GM03348 (cell line): ENCODE results near the gene IDH3B.

Experiments used
- DNase-seq: peaks from one replicate; pipeline ENCODE4 v3.0.0; 2012; ENCODE audit warnings: low spot score

IDH3B gene

DNA sequence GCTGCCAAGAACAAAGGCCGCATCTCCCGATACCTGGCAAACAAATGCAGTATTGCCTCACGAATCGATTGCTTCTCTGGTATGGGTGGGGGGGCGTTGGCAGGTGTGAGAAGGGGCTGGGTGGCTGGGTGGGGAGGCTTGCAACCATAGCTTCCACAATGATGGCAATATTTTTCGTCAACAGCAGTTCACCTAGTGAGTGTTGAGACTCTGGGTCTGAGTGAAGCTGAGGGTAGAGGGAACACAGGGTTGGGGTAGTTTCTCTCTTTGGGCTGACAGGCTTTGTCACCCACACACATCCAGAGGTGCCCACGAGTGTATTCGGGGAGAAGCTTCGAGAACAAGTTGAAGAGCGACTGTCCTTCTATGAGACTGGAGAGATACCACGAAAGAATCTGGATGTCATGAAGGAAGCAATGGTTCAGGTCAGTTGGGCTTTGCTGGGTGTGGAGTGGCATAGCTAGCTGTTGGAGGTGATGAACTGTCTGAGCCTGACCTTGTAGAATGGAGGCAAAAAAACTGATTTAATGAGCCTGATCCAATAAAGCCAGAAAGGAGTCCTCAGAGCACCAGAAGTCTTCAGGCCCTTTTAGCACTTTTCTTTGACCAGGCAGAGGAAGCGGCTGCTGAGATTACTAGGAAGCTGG lies 7.4 kb downstream of the IDH3B start:
- DNase-seq, result no peak

DNA sequence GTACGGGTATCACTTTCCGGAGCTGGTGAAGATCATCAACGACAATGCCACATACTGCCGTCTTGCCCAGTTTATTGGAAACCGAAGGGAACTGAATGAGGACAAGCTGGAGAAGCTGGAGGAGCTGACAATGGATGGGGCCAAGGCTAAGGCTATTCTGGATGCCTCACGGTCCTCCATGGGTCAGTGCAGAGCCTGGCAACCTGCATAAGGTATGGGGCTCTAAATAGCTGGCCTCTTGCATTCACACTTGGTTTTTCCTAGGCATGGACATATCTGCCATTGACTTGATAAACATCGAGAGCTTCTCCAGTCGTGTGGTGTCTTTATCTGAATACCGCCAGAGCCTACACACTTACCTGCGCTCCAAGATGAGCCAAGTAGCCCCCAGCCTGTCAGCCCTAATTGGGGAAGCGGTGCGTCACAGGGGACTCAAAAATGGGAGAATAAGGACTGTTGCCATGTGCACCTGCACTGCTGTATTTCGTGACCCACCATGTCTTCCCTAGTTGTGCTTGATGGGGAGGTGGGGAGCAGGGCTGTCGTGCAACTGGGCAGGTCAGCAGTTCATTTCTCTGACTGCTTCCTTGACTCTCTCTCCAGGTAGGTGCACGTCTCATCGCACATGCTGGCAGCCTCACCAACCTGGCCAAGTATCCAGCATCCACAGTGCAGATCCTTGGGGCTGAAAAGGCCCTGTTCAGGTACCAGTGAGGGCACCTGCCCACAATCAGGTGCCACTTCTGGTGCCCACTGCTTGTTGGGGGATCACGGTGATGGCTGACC lies 8.5 kb downstream of the IDH3B start:
- DNase-seq, result no peak

DNA sequence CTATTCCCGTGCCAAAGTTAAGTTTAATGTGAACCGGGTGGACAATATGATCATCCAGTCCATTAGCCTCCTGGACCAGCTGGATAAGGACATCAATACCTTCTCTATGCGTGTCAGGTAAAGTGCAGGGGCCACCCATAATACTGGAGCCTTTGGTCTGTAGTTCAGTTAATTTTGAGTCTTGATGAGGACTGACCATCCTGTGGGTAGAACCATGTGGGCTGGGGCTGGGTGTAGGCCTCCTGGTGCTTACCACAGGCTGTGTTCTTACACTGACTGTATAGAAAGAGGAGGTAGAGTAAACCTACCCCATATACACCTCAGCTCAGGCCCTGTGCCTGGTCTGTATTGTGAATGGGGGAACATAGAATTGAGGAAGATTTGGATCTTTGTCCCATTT lies 9.2 kb downstream of the IDH3B start:
- no peak for DNase-seq

DNA sequence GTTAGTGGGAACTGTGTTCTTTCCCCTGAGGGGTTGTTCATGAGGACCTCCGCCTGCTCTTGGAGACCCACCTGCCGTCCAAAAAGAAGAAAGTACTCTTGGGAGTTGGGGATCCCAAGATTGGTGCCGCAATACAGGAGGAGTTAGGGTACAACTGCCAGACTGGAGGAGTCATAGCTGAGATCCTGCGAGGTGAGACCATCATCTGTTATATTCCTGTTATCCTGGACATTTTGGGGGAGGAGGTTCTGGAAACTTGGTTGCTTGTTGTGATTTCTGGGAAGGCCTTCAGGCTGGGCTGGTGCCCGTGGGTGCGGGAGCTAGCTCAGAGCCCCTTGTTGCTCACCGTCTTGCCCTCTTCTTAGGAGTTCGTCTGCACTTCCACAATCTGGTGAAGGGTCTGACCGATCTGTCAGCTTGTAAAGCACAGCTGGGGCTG lies 9.6 kb downstream of the IDH3B start:
- no peak for DNase-seq

DNA sequence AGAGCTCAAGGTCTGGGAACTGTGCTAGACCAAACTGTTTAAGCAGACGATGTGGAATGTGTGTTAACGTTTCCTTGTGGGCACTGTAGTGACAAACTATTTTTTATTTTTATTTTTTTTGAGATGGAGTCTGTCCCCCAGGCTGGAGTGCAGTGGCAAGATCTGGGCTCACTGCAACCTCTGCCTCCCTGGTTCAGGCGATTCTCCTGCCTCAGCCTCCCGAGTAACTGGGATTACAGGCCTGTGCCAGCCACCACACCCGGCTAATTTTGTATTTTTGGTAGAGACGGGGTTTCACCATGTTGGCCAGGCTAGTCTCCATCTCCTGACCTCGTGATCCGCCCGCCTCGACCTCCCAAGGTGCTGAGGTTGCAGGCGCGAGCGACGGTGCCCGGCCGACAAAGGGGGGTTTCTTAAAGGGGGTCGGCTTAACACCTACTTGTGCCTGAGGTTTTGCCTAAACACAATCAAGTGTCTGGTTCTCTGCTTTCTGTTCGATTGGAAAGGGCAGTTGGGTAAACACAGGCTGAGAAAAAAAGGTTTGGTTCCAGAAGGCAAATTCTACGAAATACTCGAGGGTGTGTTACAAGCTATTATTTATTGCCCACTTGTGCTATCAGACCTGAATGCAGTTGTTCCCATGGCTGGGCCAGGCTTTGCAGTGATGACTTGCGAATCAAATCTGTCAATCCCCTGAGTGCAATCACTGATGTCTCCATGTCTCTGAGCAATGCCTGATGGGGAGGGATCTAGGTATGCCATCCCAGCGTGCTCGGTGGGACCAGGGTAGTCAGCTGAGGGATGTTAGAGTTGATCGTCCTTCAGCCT lies 10.2 kb downstream of the IDH3B start:
- no peak for DNase-seq

DNA sequence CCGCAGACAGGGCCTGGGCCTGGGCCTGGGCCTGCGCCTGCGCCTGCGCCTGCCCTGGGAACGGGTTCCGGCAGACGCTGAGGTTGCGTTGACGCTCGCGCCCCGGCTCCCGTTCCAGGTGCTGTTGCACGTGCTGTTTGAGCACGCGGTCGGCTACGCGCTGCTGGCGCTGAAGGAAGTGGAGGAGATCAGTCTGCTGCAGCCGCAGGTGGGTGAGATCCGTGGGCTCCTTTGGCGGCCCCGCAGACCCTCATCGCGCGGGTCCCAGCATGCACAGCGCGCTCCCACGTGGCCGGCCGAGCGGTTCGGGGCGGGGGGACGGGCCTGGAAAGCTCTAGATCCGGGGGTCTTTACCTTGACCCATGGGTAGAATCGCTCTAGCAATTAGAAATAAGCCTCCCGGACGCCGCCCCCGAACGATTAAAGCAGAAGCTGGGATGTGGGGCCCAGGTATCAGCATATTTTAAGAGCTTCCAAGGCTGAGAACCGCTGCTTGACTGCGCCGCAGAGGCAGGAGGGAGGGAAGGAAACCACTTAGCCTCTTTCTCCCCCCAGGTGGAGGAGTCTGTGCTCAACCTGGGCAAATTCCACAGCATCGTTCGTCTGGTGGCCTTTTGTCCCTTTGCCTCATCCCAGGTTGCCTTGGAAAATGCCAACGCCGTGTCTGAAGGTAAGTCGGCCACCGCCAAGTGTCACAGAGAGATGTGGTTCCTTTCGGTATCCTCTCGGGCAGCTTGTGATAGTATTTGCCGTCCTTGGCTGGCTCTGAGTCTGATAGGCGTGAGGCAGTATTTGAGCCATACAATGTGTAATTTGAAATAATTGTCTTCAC lies 11.1 kb downstream of the IDH3B start:
- DNase-seq, result peak; percentile 62

DNA sequence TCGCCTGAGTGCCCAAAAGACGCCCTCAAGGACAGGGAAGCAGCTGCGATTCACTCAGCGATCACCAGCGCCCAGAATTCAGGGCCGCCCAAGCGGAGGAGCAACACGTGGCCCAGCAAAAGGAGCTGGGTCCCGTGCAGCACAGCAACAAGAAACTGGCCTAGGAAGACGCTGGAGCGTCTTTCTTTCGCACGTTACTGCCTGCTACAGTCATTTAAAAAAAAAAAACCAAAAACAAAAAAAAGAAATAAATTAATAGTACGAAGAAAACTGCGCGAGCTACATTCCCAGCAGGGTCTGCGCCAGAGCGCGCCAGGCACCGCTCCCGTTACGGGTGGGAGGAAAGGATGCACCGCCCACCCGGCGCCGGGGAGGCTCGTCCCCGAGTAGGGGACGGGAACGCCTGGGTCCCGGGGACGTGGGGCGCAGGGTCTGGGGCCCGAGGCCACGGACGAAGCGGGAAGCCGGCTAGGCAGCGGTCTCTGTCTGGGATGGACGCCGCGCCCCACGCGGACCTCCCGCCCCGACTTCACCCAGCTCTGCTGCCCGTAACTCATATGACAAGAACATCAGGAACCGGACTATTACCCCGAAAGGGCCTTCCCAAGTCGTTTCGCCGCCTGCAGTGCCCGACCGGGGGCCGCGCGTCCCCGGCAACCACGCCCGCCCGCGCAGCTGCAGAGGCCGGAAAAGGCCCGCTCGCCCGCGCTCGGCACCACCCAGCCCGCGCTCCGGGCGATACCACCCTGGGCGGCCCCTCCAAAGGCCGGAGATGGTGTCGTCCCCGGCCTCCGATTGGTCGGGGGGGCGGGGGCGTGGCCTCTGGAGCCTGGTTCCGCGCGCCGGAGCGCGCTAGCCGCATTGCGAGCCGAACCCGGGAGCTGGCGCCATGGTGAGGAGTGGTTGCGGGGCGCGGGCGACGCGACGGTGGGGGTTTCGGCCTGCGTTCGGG lies 12.0 kb downstream of the IDH3B start, which contains the start of gene NOP56:
Gene NOP56, plus strand, starts transcription at position 861 of the 952 bp plus-strand sequence. Its CDS starts 29 bp downstream, at position 890.
- peak; percentile 98 for DNase-seq

DNA sequence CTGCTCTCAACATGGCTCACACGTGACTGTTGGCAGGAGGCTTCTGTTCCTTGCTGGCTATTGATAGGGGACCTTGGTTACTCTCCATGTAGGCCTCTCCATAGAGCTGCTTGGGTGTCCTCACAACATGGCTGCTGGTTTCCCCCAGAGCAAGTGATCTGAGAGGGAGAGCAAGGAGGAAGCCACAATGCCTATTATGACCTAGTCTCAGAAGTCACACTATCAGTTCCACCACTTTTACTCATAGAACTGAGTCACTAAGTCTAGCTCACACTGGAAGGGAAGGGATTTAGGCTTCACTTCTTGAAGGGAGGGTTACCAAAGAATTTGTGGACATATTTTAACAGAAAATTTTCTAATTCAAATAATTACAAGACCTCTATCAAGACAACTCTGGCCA lies 20.3 kb downstream of the IDH3B start:
- no peak for DNase-seq

DNA sequence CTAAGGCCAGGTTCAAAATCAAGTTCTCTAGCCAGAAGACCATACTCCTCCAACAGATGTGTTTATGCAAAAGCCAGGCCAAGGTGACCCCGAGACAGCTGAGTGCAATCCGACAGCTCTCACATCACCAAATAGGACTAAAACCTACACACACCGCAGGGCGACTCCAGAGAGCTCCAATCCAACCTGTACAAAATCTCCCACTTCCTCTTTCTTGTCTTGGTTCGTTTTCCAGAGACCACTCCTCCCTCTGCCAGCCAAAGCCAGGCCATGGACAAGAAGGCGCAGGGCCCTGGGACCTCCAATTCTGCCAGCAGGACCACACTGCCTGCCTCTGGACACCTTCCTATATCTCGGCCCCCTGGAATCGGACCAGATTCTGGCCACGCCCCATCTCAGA lies 23.1 kb downstream of the IDH3B start:
- DNase-seq, result no peak

DNA sequence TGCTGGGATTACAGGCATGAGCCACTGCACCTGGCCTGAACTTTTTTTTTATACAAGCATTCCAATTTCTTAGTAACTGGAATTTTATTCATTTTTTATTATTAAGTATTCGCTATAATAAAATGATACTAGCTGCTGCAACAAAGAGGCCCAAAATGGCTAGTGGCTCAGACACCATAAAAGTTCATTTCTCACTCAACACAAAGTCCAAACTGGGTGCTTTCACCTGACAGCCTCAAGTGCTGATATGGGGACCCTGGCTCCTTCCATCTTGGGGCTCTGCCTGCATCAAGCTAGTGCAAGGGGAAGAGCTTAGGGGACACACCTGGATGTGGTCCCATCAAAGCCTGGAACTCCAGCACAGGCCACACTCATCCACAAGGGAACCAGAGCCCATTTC lies 23.8 kb downstream of the IDH3B start:
- no peak for DNase-seq

DNA sequence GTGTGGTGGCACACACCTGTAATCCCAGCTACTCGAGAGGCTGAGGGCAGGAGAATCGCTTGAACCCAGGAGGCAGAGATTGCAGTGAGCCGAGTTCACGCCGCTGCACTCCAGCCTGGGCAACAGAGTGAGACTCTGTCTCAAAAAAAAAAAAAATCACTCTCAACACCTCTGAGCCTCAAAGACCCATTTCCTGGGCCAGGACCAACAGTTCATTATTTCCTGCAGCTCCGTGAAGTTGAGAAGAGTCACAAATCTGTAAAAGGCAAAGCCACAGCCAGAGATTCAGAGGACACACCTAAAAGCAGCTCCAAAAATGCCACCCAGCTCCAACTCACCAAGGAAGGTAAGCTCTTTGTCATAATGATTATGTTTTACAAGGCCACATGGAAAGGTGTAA lies 26.8 kb downstream of the IDH3B start:
- no peak for DNase-seq

DNA sequence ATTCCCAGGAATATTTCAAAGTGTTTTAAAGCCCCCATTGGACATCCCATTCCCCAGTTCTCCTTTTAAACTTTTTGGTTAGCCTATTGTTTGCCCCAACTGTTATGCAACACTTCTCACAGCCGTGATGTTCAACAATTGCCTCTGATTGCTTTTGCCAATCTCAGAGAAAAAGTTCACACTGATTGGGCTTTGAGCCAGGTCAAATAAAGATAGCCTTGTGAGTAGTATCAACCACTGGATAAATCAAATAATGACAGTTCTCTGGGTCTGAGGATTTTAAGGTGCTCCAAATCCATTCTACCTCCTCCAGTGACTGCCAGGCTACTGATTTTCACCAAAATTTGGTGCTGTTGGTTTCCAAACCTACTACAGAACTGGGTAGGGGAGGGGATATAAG lies 30.6 kb downstream of the IDH3B start:
- no peak for DNase-seq

DNA sequence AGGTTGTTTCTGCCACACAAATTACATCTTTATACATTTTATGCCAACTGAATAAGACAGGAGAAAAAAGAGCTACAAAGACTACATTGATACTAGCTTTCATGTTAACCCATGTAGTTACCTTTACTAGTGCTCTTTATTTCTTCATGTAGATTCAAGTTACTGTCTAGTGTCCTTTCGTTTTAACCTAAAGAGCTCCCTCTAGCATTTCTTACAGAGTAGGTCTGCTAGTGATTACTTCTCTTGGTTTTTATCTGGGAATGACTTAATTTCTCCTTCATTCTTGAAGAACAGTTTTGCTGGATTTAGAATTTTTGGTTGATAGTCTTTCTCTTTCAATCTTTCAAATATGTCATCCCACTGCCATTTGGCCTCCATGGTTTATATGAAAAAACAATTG lies 32.8 kb downstream of the IDH3B start:
- DNase-seq, result no peak

DNA sequence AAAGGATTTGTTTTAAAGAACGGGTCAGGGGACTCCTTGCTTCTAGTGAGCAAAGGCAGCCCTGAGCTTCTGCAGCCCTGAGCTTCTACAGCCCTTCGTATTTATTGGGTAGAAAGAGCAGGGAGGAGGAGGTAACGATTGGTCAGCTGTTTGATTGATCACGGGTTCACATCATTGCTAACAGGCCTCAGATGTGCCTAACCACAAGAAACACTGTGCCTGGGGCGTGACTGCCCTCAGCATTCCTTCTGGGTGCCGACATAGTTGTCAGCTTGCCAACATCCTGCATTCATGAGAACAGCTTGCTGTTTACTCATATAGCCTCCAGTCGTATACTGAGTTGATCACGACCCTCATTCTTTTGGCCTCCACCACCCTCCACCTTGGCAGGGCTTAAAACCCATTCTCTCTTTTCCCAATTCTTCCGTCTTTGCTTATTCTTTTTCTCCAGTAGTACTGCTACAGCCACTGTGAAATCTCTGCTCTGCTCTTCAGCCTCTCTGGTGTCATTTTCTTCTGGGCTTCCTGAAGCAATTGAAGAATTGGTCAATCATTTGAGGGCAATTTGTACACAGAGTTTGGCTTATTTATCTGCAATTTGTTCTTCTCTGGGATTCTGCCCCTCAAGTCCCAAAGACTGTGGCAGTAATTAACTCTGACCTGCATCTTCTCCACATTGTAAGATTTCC lies 37.0 kb downstream of the IDH3B start:
- no peak for DNase-seq

DNA sequence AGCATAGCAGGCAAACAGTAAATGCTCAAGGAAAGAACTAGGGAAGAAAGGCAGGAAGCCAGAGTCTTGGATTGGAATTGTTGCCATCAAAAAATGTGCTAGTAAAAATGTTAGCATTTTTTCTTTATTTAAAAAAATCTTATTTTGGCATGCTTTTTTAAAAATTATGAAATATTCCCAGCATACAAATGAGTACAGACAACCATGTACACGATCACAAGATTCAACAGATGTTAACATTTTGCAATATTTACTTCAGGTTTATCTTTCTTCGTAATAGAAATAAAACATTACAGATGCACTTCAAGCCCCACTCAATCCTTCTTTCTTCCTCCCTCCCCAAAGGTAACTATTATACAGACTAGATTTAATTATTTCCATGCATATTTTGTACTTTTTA lies 39.0 kb downstream of the IDH3B start:
- DNase-seq, result no peak

DNA sequence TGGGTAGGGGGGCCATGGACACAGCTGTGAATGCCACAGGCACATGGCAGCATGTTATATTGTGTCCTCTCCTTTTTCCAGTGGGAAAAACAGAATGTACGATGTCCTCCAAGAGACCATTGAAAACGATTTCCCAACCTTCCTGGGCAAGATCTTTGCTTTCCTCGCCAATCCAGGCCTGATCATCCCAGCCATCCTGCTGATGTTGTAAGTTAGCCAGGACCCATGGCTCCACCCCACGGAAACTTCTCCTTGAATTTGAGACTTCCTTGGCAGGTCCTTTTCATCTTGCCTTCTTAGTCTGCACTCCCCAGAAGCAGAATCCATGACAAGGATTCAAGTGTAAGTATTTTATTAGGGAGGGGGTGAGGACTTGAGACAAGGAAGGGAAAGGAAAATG lies 39.8 kb downstream of the IDH3B start:
- DNase-seq, result no peak

DNA sequence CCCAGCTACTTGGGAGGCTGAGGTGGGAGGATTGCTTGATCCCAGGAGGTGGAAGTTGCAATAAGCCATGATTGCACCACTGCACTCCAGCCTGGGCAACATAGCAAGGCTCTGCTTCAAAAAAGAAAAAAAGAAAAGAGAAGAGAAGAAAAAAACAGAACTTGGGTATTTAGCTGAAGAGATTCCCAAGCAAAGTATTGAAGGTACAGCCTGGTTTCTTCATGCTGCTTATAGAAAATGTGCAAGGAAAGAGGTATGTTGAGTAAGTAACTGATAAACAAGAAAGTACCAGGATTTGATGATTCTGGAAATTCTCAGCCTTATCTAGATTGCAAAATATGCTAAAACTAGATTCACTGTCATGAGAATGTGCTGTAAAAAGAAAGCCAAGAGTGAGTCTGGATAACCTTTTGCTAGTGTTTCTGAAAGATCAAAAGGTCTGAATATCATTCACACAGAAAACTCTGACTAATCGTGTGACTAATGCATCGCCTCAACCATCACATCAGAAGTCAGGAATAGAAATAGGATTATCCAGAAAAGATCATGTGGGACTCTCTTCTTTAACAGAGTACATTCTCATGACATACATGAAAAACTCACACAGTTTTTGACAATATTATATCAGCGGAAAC lies 43.9 kb downstream of the IDH3B start:
- no peak for DNase-seq

DNA sequence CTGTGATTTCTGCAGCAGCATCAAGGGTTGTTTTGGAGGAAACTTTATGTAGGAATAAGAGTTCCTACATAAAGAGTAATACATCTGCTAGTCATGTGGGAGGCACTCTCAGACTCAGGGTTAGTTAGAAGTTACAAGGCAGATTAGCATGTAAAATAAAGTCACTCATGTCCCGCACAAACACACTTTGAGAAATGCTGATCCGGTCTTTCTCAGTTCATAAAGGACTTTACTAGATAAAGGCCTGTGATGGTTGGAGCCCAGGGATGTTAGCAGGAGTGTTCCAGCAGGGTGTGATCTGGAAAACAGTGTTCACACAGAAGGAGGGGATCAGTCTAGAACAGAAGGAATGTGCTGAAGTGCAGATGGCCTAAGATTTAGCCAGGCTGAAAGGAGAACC lies 44.7 kb downstream of the IDH3B start:
- no peak for DNase-seq

DNA sequence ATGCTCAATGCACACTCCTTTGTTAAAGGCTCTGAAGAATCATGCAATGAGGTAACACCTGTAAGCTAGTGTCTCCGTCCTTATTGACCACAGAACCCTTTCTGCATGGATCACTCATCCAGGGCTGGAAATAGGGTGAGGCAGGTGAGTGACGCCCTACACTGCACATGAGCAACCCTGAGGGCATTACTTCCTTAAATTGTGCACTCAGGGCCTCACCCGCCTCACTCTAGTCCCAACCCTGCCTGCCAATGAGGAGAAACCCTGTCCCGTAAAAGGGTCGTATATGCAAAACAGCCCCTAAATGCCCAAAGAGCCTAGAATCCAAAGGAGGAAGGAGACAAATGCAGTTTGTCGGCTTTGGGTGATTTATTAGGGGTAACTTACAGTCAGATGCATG lies 45.2 kb downstream of the IDH3B start:
- DNase-seq, result no peak
